ENCODE results near the gene SYT9.

The SYT9 gene

DNA sequence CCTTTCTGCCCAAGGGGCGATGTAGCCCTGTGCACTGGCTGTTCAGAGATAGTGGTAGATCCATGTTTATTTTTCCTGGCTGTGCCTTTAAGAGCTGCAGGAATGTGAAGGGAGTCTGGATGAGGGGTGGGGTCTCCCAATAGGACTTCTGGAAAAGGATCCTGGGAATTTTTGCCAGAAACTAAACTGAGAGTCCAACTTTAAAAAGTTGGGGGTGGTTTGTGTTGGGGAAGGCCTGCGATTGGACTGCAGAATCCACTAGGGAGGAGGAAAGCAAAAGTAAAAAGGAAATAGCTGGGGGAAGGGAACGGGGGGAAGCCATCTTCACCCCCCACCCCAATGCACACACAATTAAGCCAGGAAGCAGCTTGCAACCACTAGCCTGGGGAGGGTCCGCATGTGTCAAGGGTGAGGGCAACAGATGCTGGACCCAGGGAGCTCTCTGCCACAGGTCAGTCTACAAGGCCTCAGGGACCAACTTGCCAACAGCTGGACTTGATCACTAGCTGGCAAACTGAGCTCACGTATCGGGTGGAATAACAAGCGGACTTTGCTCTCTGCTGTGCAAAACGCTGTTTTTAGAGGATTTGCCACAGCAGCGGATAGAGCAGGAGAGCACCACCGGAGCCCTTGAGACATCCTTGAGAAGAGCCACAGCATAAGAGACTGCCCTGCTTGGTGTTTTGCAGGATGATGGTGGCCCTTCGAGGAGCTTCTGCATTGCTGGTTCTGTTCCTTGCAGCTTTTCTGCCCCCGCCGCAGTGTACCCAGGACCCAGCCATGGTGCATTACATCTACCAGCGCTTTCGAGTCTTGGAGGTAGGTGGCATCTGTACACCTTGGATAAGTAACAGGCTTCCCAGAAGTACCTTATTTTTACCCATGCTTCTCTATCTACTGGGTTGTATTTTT lies 233.7 kb downstream of the SYT9 start, which contains the start of gene OLFML1:
OLFML1 (plus strand) TSS at position 321 of the 912 bp plus-strand sequence; CDS start at position 691, 370 bp downstream.
- no peak for ATAC-seq
- TF ChIP-seq BACH2 (CRISPR knock-in tag; IDR thresholded peaks at IDR 0.05; ENCODE audit: borderline replicate concordance) (no peak), PPARA (CRISPR knock-in tag; IDR thresholded peaks at IDR 0.05; ENCODE audit: borderline replicate concordance) (no peak), ARNTL (CRISPR knock-in tag; IDR thresholded peaks at IDR 0.05; ENCODE audit: borderline replicate concordance, low read depth) (no peak), ISL1 (CRISPR knock-in tag; IDR thresholded peaks at IDR 0.05) (no peak), ZC3H10 (CRISPR knock-in tag; IDR thresholded peaks at IDR 0.05) (no peak), SNAI2 (CRISPR knock-in tag; IDR thresholded peaks at IDR 0.05) (no peak), ZFP30 (CRISPR knock-in tag; IDR thresholded peaks at IDR 0.05) (no peak), OSR1 (CRISPR knock-in tag; IDR thresholded peaks at IDR 0.05) (no peak), ESRRG (CRISPR knock-in tag; IDR thresholded peaks at IDR 0.05) (no peak), CSDC2 (CRISPR knock-in tag; IDR thresholded peaks at IDR 0.05) (no peak), ZNF565 (CRISPR knock-in tag; conservative IDR thresholded peaks at IDR 0.05; ENCODE audit: low read depth) (no peak), RARB (CRISPR knock-in tag; IDR thresholded peaks at IDR 0.05) (no peak), TOX (CRISPR knock-in tag; IDR thresholded peaks at IDR 0.05; ENCODE audit: borderline replicate concordance) (no peak), ZNF8 (CRISPR knock-in tag; IDR thresholded peaks at IDR 0.05) (no peak)
- TF ChIP-seq, protein P1, sequence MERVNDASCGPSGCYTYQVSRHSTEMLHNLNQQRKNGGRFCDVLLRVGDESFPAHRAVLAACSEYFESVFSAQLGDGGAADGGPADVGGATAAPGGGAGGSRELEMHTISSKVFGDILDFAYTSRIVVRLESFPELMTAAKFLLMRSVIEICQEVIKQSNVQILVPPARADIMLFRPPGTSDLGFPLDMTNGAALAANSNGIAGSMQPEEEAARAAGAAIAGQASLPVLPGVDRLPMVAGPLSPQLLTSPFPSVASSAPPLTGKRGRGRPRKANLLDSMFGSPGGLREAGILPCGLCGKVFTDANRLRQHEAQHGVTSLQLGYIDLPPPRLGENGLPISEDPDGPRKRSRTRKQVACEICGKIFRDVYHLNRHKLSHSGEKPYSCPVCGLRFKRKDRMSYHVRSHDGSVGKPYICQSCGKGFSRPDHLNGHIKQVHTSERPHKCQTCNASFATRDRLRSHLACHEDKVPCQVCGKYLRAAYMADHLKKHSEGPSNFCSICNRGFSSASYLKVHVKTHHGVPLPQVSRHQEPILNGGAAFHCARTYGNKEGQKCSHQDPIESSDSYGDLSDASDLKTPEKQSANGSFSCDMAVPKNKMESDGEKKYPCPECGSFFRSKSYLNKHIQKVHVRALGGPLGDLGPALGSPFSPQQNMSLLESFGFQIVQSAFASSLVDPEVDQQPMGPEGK (CRISPR knock-in tag; IDR thresholded peaks at IDR 0.05; ENCODE audit: borderline replicate concordance): no peak
- TF ChIP-seq, protein P2, sequence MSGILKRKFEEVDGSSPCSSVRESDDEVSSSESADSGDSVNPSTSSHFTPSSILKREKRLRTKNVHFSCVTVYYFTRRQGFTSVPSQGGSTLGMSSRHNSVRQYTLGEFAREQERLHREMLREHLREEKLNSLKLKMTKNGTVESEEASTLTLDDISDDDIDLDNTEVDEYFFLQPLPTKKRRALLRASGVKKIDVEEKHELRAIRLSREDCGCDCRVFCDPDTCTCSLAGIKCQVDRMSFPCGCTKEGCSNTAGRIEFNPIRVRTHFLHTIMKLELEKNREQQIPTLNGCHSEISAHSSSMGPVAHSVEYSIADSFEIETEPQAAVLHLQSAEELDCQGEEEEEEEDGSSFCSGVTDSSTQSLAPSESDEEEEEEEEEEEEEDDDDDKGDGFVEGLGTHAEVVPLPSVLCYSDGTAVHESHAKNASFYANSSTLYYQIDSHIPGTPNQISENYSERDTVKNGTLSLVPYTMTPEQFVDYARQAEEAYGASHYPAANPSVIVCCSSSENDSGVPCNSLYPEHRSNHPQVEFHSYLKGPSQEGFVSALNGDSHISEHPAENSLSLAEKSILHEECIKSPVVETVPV (CRISPR knock-in tag; IDR thresholded peaks at IDR 0.05): no peak
- TF ChIP-seq, protein P3, sequence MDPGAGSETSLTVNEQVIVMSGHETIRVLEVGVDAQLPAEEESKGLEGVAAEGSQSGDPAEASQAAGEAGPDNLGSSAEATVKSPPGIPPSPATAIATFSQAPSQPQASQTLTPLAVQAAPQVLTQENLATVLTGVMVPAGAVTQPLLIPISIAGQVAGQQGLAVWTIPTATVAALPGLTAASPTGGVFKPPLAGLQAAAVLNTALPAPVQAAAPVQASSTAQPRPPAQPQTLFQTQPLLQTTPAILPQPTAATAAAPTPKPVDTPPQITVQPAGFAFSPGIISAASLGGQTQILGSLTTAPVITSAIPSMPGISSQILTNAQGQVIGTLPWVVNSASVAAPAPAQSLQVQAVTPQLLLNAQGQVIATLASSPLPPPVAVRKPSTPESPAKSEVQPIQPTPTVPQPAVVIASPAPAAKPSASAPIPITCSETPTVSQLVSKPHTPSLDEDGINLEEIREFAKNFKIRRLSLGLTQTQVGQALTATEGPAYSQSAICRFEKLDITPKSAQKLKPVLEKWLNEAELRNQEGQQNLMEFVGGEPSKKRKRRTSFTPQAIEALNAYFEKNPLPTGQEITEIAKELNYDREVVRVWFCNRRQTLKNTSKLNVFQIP (CRISPR knock-in tag; IDR thresholded peaks at IDR 0.05; ENCODE audit: borderline replicate concordance, low read depth): no peak

DNA sequence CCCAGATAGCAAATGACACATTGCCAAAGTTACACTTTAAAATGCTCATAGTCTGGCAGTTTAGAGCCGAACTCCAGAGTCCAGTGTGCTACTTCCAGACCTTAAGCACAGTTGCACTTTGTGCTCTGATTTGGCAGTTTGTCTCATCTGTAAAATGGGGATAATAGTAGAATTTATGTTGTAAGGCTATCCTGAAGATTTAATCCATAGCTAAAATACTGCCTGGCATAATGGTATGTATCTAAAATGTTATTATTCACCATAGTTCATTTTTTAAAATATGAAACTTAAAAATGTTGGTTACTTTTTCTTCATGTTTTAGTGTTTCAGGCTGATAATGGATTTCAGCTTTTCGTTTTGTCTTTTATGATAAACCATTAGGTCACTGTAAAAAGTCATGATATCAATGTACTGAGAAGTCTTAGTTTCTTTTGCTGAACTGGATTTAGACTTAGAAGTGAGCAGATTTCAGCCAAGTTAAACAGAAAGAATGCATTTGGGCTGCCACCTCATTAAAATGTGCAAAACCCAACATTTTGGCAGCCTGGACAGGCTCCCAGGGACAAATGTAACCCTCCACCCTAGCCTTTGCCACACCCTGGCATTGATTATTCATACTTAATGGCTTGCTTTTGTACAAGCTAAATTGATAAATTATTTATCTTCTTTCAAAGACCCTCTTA lies 234.5 kb downstream of the SYT9 start:
- no peak for TF ChIP-seq ZNF8 (CRISPR knock-in tag; IDR thresholded peaks at IDR 0.05)
- no peak for TF ChIP-seq ARNTL (CRISPR knock-in tag; IDR thresholded peaks at IDR 0.05; ENCODE audit: borderline replicate concordance, low read depth)
- no peak for TF ChIP-seq ZNF70 (CRISPR knock-in tag; IDR thresholded peaks at IDR 0.05)
- no peak for TF ChIP-seq GLIS3 (CRISPR knock-in tag; IDR thresholded peaks at IDR 0.05)
- no peak for TF ChIP-seq CSDC2 (CRISPR knock-in tag; IDR thresholded peaks at IDR 0.05)
- no peak for TF ChIP-seq ZC3H10 (CRISPR knock-in tag; IDR thresholded peaks at IDR 0.05)
- no peak for TF ChIP-seq RARB (CRISPR knock-in tag; IDR thresholded peaks at IDR 0.05)
- TF ChIP-seq, protein P2 (CRISPR knock-in tag; IDR thresholded peaks at IDR 0.05): no peak
- TF ChIP-seq ZNF565 (CRISPR knock-in tag; conservative IDR thresholded peaks at IDR 0.05; ENCODE audit: low read depth): no peak
- no peak for TF ChIP-seq OSR1 (CRISPR knock-in tag; IDR thresholded peaks at IDR 0.05)
- TF ChIP-seq BACH2 (CRISPR knock-in tag; IDR thresholded peaks at IDR 0.05; ENCODE audit: borderline replicate concordance): no peak
- no peak for TF ChIP-seq ZFP30 (CRISPR knock-in tag; IDR thresholded peaks at IDR 0.05)
- no peak for TF ChIP-seq PPARA (CRISPR knock-in tag; IDR thresholded peaks at IDR 0.05; ENCODE audit: borderline replicate concordance)
- no peak for TF ChIP-seq ISL1 (CRISPR knock-in tag; IDR thresholded peaks at IDR 0.05)
- TF ChIP-seq TCF4 (CRISPR knock-in tag; IDR thresholded peaks at IDR 0.05; ENCODE audit: borderline replicate concordance): no peak
- TF ChIP-seq, protein P3 (CRISPR knock-in tag; IDR thresholded peaks at IDR 0.05; ENCODE audit: borderline replicate concordance, low read depth): no peak
- TF ChIP-seq, protein P4, sequence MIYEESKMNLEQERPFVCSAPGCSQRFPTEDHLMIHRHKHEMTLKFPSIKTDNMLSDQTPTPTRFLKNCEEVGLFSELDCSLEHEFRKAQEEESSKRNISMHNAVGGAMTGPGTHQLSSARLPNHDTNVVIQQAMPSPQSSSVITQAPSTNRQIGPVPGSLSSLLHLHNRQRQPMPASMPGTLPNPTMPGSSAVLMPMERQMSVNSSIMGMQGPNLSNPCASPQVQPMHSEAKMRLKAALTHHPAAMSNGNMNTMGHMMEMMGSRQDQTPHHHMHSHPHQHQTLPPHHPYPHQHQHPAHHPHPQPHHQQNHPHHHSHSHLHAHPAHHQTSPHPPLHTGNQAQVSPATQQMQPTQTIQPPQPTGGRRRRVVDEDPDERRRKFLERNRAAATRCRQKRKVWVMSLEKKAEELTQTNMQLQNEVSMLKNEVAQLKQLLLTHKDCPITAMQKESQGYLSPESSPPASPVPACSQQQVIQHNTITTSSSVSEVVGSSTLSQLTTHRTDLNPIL (CRISPR knock-in tag; IDR thresholded peaks at IDR 0.05; ENCODE audit: low read depth): no peak
- TF ChIP-seq, protein P5, sequence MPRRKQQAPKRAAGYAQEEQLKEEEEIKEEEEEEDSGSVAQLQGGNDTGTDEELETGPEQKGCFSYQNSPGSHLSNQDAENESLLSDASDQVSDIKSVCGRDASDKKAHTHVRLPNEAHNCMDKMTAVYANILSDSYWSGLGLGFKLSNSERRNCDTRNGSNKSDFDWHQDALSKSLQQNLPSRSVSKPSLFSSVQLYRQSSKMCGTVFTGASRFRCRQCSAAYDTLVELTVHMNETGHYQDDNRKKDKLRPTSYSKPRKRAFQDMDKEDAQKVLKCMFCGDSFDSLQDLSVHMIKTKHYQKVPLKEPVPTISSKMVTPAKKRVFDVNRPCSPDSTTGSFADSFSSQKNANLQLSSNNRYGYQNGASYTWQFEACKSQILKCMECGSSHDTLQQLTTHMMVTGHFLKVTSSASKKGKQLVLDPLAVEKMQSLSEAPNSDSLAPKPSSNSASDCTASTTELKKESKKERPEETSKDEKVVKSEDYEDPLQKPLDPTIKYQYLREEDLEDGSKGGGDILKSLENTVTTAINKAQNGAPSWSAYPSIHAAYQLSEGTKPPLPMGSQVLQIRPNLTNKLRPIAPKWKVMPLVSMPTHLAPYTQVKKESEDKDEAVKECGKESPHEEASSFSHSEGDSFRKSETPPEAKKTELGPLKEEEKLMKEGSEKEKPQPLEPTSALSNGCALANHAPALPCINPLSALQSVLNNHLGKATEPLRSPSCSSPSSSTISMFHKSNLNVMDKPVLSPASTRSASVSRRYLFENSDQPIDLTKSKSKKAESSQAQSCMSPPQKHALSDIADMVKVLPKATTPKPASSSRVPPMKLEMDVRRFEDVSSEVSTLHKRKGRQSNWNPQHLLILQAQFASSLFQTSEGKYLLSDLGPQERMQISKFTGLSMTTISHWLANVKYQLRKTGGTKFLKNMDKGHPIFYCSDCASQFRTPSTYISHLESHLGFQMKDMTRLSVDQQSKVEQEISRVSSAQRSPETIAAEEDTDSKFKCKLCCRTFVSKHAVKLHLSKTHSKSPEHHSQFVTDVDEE (CRISPR knock-in tag; IDR thresholded peaks at IDR 0.05): no peak
- TF ChIP-seq ESRRG (CRISPR knock-in tag; IDR thresholded peaks at IDR 0.05): no peak
- ATAC-seq: no peak
